ENCODE data around the gene MAN2B2.

GRCh38 chr4:6641971-6642320 is 67.0 kb downstream of the MAN2B2 start:
- no peak for TF ChIP-seq ZNF274 (IDR thresholded peaks at IDR 0.05; ENCODE audit: low read depth, low read length)
- no peak for TF ChIP-seq YY1 (IDR thresholded peaks at IDR 0.05; ENCODE audit: insufficient read depth, insufficient read length)
- no peak for TF ChIP-seq SUZ12 (IDR thresholded peaks at IDR 0.05; ENCODE audit: extremely low read depth, insufficient read depth, insufficient read length)

Data from NT2/D1 (cell line).